ENCODE measurements around the gene PARD3B. TPM values are rescaled to one million over a fixed set of nuclear protein-coding genes. Genes with fewer than 3 reads are reported as not detected.

PARD3B gene
- total RNA-seq, 4 donors from 2014 or later = 6.5 to 17.3 (median 12.7) TPM

GRCh38 chr2:204973616-204974015 lies 428.3 kb downstream of the PARD3B start:
- no peak overlapping the region for H3K4me3 ChIP-seq (ENCODE audit: low read depth, poor library complexity, severe bottlenecking)
- DNase-seq (ENCODE audit: low spot score in 2 of 2) = no peak
- intact Hi-C loops (cut with DNase I; ENCODE audit: low total_unique reads) = no loop called here
- TF ChIP-seq POLR2A (IDR thresholded peaks at IDR 0.05) = no peak
- TF ChIP-seq CTCF (IDR thresholded peaks at IDR 0.05) = no peak
- WGBS, 2 donors = 96% methylated on average over 2 of the region's 2 CpGs

- H3K4me3 ChIP-seq (ENCODE audit: low read depth, poor library complexity, severe bottlenecking) = no peak overlapping the region
- intact Hi-C loops (cut with DNase I; ENCODE audit: low total_unique reads) = no loop called here
- WGBS, 2 donors = 76 to 87% methylated on average over 2 of the region's 2 CpGs
- TF ChIP-seq CTCF (IDR thresholded peaks at IDR 0.05) (no peak), POLR2A (IDR thresholded peaks at IDR 0.05) (no peak)
- DNase-seq (ENCODE audit: low spot score in 2 of 2) = no peak
Observed at GRCh38 chr2:204974487-204974886, 429.2 kb downstream of the PARD3B start.

- no peak for DNase-seq (ENCODE audit: low spot score in 2 of 2)
- WGBS, 2 donors = 3 to 94% methylated on average over 1 of the region's 1 CpG
- TF ChIP-seq POLR2A (IDR thresholded peaks at IDR 0.05) = no peak
- TF ChIP-seq CTCF (IDR thresholded peaks at IDR 0.05) = no peak
- intact Hi-C loops (cut with DNase I; ENCODE audit: low total_unique reads) = no loop called here
- no peak overlapping the region for H3K4me3 ChIP-seq (ENCODE audit: low read depth, poor library complexity, severe bottlenecking)
Observed at GRCh38 chr2:204977914-204978313, 432.6 kb downstream of the PARD3B start.

GRCh38 chr2:204982303-204982702 lies 437.0 kb downstream of the PARD3B start:
- TF ChIP-seq POLR2A (IDR thresholded peaks at IDR 0.05) = no peak
- intact Hi-C loops (cut with DNase I; ENCODE audit: low total_unique reads) = no loop called here
- H3K4me3 ChIP-seq (ENCODE audit: low read depth, poor library complexity, severe bottlenecking) = no peak overlapping the region
- 45 to 54% methylated on average over 2 of the region's 2 CpGs for WGBS, 2 donors
- DNase-seq (ENCODE audit: low spot score in 2 of 2) = no peak

GRCh38 chr2:204984518-204984917 lies 439.2 kb downstream of the PARD3B start:
- no peak for DNase-seq (ENCODE audit: low spot score in 2 of 2)
- no peak for TF ChIP-seq CTCF (IDR thresholded peaks at IDR 0.05)
- no peak for TF ChIP-seq POLR2A (IDR thresholded peaks at IDR 0.05)
- 85 to 86% methylated on average over 3 of the region's 3 CpGs for WGBS, 2 donors
- intact Hi-C loops (cut with DNase I; ENCODE audit: low total_unique reads) = no loop called here
- no peak overlapping the region for H3K4me3 ChIP-seq (ENCODE audit: low read depth, poor library complexity, severe bottlenecking)

- 83 to 88% methylated on average over 5 of the region's 5 CpGs for WGBS, 2 donors
- H3K4me3 ChIP-seq (ENCODE audit: low read depth, poor library complexity, severe bottlenecking) = no peak overlapping the region
- no peak for DNase-seq (ENCODE audit: low spot score in 2 of 2)
- TF ChIP-seq POLR2A (IDR thresholded peaks at IDR 0.05) (no peak), CTCF (IDR thresholded peaks at IDR 0.05) (no peak)
- intact Hi-C loops (cut with DNase I; ENCODE audit: low total_unique reads) = no loop called here
Observed at GRCh38 chr2:204986641-204987040, 441.4 kb downstream of the PARD3B start.

Data from lower leg skin (tissue), 4 donors.